ENCODE measurements around the gene TMUB1.

The TMUB1 gene

DNA sequence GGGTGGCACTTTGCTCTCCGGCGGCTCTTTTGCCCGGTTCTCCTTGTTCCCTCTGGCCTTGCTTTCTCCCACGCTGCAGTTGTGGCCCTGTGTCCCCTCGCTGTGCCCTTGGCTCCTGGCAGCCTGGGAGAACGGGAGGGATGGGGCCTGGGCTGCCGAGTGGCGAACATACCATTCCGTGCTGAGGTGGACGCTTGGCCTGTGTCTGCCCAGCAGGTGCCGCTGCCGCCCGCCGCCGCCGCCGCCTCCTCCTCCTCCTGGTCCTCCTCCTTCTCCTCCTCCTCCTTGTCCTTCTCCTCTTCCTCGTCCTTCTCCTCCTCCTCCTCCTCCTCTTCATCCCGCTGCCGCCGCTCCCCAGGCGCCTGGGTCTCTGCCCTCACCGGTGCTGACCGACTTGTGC lies 39.0 kb upstream of the TMUB1 start:
- in situ Hi-C loops (cut with HindIII; ENCODE audit: low sequenced_read_pairs): no loop called here
- no peak overlapping the region for H3K4me3 ChIP-seq (ENCODE audit: low read depth, low read length)
- DNase-seq (ENCODE audit: low read depth): no peak
- TF ChIP-seq, protein P1, sequence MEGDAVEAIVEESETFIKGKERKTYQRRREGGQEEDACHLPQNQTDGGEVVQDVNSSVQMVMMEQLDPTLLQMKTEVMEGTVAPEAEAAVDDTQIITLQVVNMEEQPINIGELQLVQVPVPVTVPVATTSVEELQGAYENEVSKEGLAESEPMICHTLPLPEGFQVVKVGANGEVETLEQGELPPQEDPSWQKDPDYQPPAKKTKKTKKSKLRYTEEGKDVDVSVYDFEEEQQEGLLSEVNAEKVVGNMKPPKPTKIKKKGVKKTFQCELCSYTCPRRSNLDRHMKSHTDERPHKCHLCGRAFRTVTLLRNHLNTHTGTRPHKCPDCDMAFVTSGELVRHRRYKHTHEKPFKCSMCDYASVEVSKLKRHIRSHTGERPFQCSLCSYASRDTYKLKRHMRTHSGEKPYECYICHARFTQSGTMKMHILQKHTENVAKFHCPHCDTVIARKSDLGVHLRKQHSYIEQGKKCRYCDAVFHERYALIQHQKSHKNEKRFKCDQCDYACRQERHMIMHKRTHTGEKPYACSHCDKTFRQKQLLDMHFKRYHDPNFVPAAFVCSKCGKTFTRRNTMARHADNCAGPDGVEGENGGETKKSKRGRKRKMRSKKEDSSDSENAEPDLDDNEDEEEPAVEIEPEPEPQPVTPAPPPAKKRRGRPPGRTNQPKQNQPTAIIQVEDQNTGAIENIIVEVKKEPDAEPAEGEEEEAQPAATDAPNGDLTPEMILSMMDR (IDR thresholded peaks at IDR 0.05; ENCODE audit: low read depth, low read length, missing control alignments): peak; percentile 31

DNA sequence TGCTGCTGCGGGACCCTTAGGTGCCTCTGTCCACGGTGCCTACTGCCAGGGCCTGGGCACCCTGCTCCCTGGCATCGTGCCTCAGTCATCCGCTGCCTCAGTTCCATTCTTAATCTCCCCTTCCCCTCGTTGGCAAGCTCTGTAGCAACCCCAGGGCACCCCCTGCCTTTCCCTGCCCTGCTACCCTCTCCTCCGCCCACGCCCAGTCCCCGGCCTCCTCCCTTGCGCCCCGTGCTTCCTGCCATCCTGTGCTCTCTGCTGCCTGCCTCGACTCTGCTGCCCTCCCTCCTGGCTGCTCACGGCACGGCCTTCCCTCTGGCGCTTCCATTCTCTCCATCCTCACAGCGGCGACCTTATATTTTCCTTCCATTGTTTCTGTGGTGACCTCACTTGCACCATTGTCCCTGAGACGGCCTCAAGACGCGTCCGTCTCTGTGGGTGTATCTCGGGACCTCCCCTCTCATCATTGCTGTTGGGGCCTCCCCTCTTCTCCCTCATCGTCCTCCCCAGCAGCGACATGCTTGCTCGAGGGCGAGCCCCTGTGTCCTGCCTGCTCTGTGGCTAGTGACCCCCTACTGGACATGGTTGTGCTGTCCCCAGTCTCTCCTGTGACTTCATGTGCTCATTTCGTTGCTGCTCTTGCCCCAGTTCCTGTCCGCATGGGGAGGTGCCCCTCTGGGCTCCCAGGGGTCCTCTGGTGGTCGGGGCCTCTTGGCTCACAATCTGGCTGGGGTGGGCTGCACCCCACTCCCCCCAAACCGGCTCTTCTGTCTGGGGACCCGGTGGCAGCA lies 38.3 kb upstream of the TMUB1 start:
- no peak for DNase-seq (ENCODE audit: low read depth)
- H3K4me3 ChIP-seq (ENCODE audit: low read depth, low read length): no peak overlapping the region
- in situ Hi-C loops (cut with HindIII; ENCODE audit: low sequenced_read_pairs): no loop called here
- TF ChIP-seq, protein P1 (IDR thresholded peaks at IDR 0.05; ENCODE audit: low read depth, low read length, missing control alignments): no peak

DNA sequence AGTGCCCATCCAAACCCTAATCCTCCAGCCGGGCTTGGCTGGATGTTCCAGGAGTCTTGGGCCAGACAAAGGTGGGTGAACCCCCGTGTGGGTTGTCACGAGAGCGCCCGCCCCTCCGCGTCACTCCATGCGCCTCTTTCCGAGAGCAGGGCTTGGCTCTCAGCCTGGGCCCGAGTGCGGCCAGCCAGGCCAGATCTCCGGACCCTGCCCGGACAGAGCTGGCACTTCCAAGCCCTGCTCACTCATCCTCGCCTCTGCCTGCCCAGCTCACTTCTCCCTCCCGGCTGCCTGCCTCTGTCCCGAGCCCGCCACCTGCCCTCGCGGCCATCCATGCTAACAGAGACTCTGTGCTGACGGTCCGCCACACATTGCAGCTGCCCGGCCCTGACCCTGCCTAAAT lies 37.6 kb upstream of the TMUB1 start:
- TF ChIP-seq, protein P1 (IDR thresholded peaks at IDR 0.05; ENCODE audit: low read depth, low read length, missing control alignments): no peak
- in situ Hi-C loops (cut with HindIII; ENCODE audit: low sequenced_read_pairs): no loop called here
- no peak for DNase-seq (ENCODE audit: low read depth)
- H3K4me3 ChIP-seq (ENCODE audit: low read depth, low read length): no peak overlapping the region

DNA sequence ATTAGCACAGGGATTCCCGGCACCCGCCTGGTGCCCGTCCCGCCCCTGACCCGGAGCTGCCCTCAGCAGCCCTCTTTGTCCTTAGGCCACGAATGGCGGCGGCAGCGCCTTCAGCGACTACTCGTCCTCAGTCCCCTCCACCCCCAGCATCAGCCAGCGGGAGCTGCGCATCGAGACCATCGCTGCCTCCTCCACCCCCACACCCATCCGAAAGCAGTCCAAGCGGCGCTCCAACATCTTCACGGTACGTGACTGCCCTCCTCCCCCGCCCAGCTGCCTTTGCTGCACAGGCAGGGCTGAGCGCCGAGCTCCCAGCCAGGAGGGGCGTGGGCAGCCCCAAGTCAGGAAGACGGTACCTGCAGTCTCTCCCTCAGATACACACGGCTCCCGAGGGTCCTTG lies 36.6 kb upstream of the TMUB1 start:
- TF ChIP-seq, protein P1 (IDR thresholded peaks at IDR 0.05; ENCODE audit: low read depth, low read length, missing control alignments): no peak
- no peak for DNase-seq (ENCODE audit: low read depth)
- no peak overlapping the region for H3K4me3 ChIP-seq (ENCODE audit: low read depth, low read length)
- in situ Hi-C loops (cut with HindIII; ENCODE audit: low sequenced_read_pairs): no loop called here

DNA sequence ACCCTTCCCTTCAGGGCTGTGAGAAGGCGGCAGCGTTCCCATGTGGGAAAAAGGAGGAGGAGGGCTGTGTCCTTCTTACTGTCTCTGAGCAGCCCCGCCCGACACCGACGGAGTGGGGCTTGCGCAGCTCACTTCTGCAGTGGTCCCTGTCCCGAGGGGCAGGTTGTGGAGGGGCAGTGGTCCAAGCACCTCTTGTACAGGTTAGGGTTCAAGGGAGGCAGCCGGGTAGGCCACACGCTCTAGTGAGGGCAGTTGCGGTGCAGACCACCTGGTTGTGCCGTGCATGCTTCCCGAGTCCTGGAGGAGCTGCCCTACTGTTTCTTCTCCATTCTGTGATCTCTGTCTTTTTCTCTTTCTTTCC lies 35.7 kb upstream of the TMUB1 start:
- DNase-seq (ENCODE audit: low read depth): no peak
- in situ Hi-C loops (cut with HindIII; ENCODE audit: low sequenced_read_pairs): no loop called here
- H3K4me3 ChIP-seq (ENCODE audit: low read depth, low read length): no peak overlapping the region
- TF ChIP-seq, protein P1 (IDR thresholded peaks at IDR 0.05; ENCODE audit: low read depth, low read length, missing control alignments): no peak

DNA sequence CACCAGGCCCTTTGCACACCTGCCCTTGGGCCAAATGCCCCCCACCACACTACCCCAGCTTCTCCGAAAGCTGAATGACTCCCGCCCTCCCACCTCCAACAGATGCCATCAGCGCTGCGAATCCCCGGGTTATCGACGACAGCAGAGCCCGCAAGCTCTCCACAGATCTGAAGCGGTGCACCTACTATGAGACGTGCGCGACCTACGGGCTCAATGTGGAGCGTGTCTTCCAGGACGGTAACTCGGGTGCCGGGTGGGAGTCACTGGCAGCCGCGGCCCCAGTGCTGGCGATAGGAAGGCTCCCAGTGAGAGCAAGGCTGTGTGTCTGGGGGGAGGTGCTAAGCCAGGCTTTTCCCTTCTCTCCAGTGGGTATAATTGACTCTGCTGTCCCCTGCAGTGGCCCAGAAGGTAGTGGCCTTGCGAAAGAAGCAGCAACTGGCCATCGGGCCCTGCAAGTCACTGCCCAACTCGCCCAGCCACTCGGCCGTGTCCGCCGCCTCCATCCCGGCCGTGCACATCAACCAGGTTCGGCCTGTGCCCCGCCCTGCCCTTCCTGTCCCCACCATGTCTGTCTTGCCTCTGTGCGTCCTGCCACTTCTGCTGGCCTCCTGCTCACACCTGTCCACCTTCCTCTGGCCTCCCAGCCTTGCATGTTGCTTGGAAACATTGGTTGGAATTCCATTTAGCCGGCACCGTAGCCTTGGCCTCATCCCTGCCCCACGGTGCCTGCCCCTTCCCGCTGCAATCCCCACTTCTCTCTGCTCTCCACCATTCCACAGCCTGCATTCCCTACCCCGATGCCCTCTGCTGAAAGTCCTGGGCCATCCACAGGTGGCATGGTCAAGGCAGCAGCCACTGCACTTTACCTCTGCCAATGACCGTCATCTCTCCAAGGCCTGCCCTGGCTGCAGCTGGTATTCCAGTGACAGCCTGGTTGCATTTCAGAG lies 35.1 kb upstream of the TMUB1 start:
- TF ChIP-seq, protein P1 (IDR thresholded peaks at IDR 0.05; ENCODE audit: low read depth, low read length, missing control alignments): no peak
- DNase-seq (ENCODE audit: low read depth): no peak
- in situ Hi-C loops (cut with HindIII; ENCODE audit: low sequenced_read_pairs): no loop called here
- no peak overlapping the region for H3K4me3 ChIP-seq (ENCODE audit: low read depth, low read length)

Data from astrocyte of the cerebellum (primary cell).